ENCODE data around the gene CYP2A6. TPM values are rescaled to one million over a fixed set of nuclear protein-coding genes. Genes with fewer than 3 reads are reported as not detected.

Gene CYP2A6
- total and polyA plus RNA-seq, 2 experiments from 2014 or later, result 0.39 TPM; not detected in 1

GRCh38 chr19:40801426-40802299 is 48.6 kb downstream of the CYP2A6 start:
- H3K27me3 Mint-ChIP-seq (ENCODE audit: insufficient read depth, low read depth, poor library complexity), result peaks cover 51% of the 10 kb centered on the region
- Histone ChIP-seq H3K9me2 (ENCODE audit: insufficient read depth) (no peaks in the 10 kb centered on the region), H2AFZ (no peak overlapping the region), H3K79me2 (replicated peaks; ENCODE audit: insufficient read depth) (peaks cover 69% of the 10 kb centered on the region), H3K4me1 (ENCODE audit: insufficient read depth) (peaks cover 60% of the 10 kb centered on the region), H3K4me3 (peak overlapping the region; percentile 89; the same call in 1 of the 2 replicates), H3K4me2 (peak overlapping the region; percentile 71; the same call in 1 of the 2 replicates), H3K27me3 (ENCODE audit: insufficient read depth) (no peaks in the 10 kb centered on the region), H4K20me1 (replicated peaks; ENCODE audit: insufficient read depth) (peaks cover 49% of the 10 kb centered on the region), H3K27ac (ENCODE audit: low read depth) (no peak overlapping the region), H3F3A (replicated peaks; ENCODE audit: low read depth) (peaks cover 35% of the 10 kb centered on the region), H3K36me3 (ENCODE audit: insufficient read depth) (peaks cover 8% of the 10 kb centered on the region; the same call in 1 of the 2 replicates)
- H3K4me1 Mint-ChIP-seq, result peaks cover 65% of the 10 kb centered on the region
- DNase-seq (ENCODE audit: low spot score) (no peak), ATAC-seq (no peak)
- H3K36me3 Mint-ChIP-seq (ENCODE audit: low read depth), result peaks cover 50% of the 10 kb centered on the region
- peak overlapping the region; percentile 95 for H3K4me3 Mint-ChIP-seq
- no peaks in the 10 kb centered on the region for H3K9me3 Mint-ChIP-seq
- no peak for TF ChIP-seq CTCF (conservative IDR thresholded peaks at IDR 0.05; ENCODE audit: low read depth in 2 of 2)
- no peak for TF ChIP-seq NANOG (IDR thresholded peaks at IDR 0.05; ENCODE audit: borderline replicate concordance)
- TF ChIP-seq CREB1 (CRISPR knock-in tag; IDR thresholded peaks at IDR 0.05; ENCODE audit: low read depth), result no peak
- TF ChIP-seq STAT1 (IDR thresholded peaks at IDR 0.05; ENCODE audit: unreplicated experiment), result no peak
- TF ChIP-seq JUNB (IDR thresholded peaks at IDR 0.05; ENCODE audit: unreplicated experiment), result no peak
- no peak for TF ChIP-seq POLR2AphosphoS5 (IDR thresholded peaks at IDR 0.05; ENCODE audit: low read depth)
- TF ChIP-seq ZNF331 (CRISPR knock-in tag; IDR thresholded peaks at IDR 0.05; ENCODE audit: low read depth), result no peak
- no peak for TF ChIP-seq EZH2phosphoT487 (IDR thresholded peaks at IDR 0.05; ENCODE audit: unreplicated experiment)
- no peak for TF ChIP-seq REST (IDR thresholded peaks at IDR 0.05; ENCODE audit: unreplicated experiment)
- no peak for TF ChIP-seq ZNF462 (CRISPR knock-in tag; IDR thresholded peaks at IDR 0.05)
- no peak for TF ChIP-seq ZNF114 (CRISPR knock-in tag; IDR thresholded peaks at IDR 0.05)
- TF ChIP-seq ETS1 (IDR thresholded peaks at IDR 0.05), result no peak
- TF ChIP-seq EZH2 (IDR thresholded peaks at IDR 0.05; ENCODE audit: low read depth, unreplicated experiment), result no peak
- H3K27ac Mint-ChIP-seq, result no peak overlapping the region

Data from GM23338 (cell line).